GM19035 (cell line): ENCODE results near the gene PDE9A.
"Not testable (repeated sequence)": the region's sequence is repeated elsewhere in the genome, so short reads cannot be mapped to it uniquely, and the experiment has no call there.

Source experiments
- ATAC-seq: cut with Tn5 transposase; IDR thresholded peaks from one replicate; pipeline ENCODE4 v1.9.1; 2021; ENCODE audit not compliant: unreplicated experiment

Gene PDE9A

GRCh38 chr21:42653231-42654061, at the start of gene PDE9A:
Gene PDE9A (plus strand): TSS chr21:42653621. CDS start chr21:42653815, 194 bp downstream.
- ATAC-seq = no peak

DNA sequence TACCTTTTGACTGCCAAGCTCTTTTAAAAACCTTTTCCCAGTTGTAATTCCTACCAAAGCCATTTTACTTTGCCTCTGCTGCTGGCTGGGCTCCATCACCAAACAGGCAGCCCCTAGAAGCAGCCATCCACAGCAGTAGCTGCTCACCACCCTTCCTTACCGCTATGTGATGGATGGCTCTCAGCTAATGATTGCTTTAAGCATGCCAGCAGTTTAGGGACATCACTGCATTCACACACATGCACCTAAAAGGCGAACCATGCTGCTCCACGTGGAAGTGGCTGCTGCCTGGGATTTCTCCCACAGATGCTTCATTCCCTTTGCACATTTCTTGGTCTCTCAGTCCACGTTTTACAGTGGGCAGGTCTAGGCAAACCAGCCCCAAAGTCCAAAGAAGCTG, 46.3 kb upstream of the PDE9A start:
- ATAC-seq = no peak

DNA sequence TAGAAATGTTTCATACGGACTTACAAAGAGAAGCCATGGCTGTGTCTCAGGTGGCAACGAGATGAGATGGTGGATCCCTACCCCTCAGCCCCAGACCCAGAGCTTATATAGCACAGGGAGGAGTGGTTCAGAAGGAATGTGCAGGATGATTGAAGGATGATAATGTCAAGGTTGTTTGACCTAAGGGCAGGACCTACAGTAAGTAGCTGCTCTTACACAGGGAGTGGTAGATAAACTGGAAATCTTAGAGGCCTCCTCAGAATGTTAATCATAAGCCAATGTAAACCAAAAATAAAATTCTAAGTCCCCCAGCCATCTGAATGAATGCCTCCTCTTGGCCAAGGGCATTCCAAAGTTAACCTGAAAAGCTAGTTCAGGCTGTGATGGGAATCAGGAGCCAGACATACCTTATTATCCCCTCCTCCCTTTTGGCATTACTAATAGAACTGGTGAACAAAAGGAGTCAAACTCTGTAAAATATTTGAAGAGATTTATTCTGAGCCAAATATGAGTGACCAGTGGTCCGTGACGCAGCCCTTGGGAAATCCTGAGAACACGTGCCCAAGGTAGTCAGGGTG, 45.8 kb upstream of the PDE9A start:
- ATAC-seq = no peak

DNA sequence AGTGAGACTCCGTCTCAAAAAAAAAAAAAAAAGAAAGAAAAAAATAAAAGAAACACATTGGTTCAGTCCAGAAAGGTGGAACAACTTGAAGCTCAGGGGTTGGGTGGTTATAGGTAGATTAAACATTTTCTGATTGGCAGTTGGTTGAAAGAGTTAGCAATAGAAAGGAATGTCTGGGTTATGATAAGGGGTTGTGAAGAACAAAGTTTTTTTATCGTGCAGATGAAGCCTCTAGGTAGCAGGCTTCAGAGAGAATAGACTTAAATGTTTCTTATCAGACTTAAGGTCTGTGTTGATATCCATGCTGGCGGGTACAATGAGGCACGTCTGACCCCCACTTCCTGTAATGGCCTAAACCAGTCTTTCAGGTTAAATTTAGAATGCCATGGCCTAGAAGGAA, 45.0 kb upstream of the PDE9A start:
- ATAC-seq = no peak

DNA sequence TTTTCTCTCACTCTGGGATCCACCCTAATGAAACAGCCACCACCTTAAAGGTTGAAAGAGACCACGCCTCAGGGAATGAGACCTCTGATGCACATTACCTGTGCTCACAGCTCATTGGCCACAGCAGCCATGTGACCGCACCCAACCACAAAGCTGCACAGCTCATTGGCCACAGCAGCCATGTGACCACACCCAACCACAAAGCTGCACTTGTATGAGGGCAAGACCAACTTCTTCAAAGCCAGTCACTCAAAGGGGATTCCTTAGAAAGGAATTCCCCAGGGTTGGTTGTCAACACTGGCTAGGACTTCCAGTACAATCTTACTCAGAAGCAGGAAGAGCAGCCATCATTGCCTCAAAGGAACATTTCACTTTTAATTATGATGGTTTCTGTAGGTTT, 43.6 kb upstream of the PDE9A start:
- no peak for ATAC-seq

- no peak for ATAC-seq
Observed at GRCh38 chr21:42611852-42612251, 41.6 kb upstream of the PDE9A start.

DNA sequence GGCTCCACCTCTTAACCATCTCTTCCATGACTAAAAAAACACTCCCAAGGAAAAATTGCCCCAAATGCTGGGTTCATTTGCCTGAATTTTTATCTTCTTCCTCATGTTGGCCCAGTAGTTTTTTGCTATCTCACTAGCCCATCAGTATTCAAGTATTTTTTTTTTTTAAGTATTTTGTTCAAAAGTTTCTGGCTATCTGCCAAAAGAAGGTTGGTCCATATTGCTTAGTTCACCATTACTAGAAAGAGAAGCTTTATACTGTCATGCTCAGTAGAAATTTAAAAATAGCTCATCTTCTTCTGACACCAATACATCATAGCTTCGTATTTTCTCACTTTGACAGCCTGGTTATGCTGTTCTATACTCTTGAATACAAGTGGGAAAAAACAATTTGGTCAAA, 41.0 kb upstream of the PDE9A start:
- no peak for ATAC-seq

DNA sequence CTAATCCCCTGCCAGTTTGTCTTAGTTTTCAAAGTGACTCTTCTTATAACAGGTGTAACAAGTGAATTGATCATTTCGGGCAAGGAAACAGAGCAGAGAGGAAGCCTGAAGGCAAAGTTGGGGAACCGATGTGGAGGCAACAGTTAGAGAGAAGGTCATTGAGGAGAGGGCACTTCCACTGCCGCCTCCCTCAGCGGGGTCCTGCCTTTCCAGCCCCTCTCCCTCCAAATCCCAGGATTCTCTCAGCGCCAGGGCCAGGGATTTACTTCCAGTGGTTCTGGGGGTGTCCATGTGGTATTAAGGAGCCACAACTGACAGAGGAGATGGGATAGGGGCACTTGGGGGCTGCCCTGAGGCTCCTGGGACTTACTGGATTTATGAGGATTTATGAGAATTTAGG, 39.7 kb upstream of the PDE9A start:
- no peak for ATAC-seq

- no peak for ATAC-seq
Observed at GRCh38 chr21:42614396-42614795, 39.0 kb upstream of the PDE9A start.

GRCh38 chr21:42614811-42615351, 38.5 kb upstream of the PDE9A start:
- no peak for ATAC-seq

DNA sequence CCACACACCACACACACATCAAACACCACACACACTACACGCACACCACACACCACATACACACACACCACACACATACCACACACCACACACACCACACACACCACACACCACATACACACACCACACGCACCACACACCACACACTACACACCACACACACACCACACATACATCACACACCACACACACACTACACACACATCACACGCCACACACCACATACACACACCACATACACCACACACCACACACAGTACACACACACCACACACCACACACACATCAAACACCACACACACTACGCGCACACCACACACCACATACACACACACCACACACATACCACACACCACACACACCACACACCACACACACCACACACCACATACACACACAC, 38.0 kb upstream of the PDE9A start:
- not testable (repeated sequence) for ATAC-seq

- no peak for ATAC-seq
Observed at GRCh38 chr21:42615924-42616323, 37.5 kb upstream of the PDE9A start.

DNA sequence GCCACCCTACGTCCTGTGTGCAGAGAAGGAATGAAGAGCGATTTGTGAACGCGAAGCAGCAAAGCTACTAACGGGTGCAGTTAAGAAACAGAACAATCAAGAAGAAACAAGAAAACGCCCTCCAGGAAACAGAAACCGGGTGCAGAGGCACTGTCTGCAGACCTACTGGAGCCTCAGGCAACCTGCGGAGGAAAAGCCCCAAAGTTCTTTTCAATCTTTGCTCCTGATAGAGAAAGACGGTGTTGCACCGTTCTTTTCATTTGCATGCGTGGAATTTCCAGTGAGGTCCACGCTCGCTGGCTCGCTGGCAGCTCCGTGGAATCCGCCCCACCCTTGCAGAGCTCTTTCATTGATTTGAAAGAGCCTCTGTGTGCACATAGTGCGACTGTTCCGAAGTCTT, 37.0 kb upstream of the PDE9A start:
- no peak for ATAC-seq

DNA sequence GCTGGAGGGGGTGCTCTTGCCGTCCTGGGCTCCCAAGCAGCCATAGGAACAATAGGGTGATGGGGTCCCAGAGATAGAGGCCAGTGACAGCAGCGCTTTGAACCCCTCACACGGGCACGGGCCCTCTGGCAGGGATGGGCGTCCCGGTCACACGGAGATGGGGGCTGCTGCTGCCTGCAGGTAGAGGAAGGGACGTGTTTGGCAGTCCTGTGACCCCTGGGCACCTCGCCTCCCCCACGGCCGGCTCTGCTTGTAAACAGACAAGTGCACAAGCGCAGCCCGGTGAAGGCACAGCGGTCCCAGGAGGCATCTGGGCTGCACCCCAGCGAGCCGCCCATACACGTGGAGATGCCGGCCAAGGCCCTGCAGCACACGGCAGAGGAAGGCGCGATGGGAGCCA, 36.5 kb upstream of the PDE9A start:
- ATAC-seq = no peak

- no peak for ATAC-seq
Observed at GRCh38 chr21:42617486-42617885, 35.9 kb upstream of the PDE9A start.

GRCh38 chr21:42618707-42619102, 34.7 kb upstream of the PDE9A start:
- ATAC-seq = no peak

DNA sequence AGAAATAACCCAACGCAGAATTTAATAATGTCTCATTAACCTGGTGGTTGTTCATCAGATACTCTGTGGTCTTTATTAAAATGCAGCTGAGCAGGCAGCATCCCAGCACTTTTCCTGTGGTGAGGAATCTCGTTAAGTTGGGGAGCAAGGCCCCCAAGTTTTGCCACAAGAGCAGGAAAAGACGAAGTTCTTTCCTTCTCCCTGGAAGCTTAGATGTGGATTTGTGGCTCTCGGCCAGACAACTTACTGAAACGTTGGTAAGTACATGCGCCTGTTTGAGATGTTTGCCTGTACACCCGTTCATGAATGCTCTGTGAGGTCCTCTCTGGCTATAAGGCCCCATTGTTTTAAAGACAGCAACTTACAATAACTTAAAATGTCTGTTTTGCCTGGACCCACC, 34.3 kb upstream of the PDE9A start:
- ATAC-seq = no peak

- ATAC-seq = no peak
Observed at GRCh38 chr21:42619841-42620240, 33.6 kb upstream of the PDE9A start.

DNA sequence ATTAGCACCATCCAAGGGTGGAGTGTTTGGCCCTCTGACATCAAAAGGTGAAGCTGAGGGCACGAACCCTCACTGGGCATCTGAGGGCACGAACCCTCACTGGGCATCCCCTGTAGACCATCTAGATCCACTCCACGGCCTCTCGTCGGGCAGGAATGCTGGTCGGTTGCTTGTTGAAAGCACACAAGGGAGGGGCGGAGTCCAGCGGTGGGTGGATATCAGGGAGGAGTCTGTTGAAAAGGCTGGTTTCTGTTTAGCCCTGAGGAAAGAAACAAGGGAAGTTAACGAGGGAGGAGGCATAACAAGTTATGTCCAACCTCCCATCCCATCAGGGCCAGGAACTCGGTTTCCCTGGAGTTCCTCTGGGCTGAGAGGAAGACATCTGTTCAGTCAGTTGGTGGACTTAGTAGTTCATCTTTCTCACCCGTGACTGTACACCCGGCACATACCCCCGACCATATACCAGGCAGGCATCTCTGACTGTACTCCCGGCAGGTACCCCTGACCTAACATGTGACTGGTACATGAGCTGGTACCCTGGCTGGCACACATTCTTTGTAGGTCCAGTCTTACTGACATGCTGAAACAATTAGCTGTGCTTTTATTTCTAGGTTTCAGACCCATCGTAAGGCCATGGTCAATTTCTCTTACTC, 32.1 kb upstream of the PDE9A start:
- ATAC-seq = no peak

DNA sequence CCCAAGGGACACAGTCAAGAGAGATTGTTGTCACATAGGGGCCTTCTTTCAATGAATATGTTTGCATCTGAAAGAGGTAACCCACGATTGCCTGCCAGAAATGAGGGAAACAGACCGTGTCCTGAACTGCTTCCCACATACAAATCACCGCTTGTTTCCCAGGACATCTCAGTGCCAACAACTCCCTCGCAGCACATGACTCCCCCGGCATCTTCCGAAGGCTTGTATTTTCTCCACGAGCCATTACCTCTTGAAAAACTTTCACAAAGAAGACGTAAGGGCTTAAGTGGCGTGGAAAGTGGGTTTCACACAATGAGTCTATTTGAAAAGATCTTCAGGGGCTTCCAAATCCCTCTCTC, 31.6 kb upstream of the PDE9A start:
- no peak for ATAC-seq

- ATAC-seq = no peak
Observed at GRCh38 chr21:42622284-42622683, 31.1 kb upstream of the PDE9A start.

GRCh38 chr21:42623694-42624093, 29.7 kb upstream of the PDE9A start:
- ATAC-seq = no peak
